ENCODE measurements around the gene MUC3A. TPM values are rescaled to one million over a fixed set of nuclear protein-coding genes. Genes with fewer than 3 reads are reported as not detected.
"Not testable (repeated sequence)": the region's sequence is repeated elsewhere in the genome, so short reads cannot be mapped to it uniquely, and the experiment has no call there.

The MUC3A gene
- polyA plus RNA-seq, 4 donors: 49.6 to 242 (median 104) TPM

- not testable (repeated sequence) for H3K9me3 ChIP-seq (ENCODE audit: control insufficient read depth in 2 of 2, insufficient read depth in 1 of 2, low read depth in 1 of 2, low read length in 1 of 2); H3K27me3 ChIP-seq (ENCODE audit: control insufficient read depth in 3 of 3, insufficient read depth in 3 of 3, low read length in 3 of 3); H3K27ac ChIP-seq (ENCODE audit: low read depth in 1 of 3, low read length in 2 of 3); FAIRE-seq; H3K36me3 ChIP-seq (ENCODE audit: control insufficient read depth in 3 of 3, insufficient read depth in 2 of 3, low read depth in 1 of 3, low read length in 3 of 3); DNase-seq; H3K4me3 ChIP-seq (ENCODE audit: low read depth in 1 of 3, low read length in 3 of 3); H3K4me1 ChIP-seq (ENCODE audit: control insufficient read depth in 3 of 3, insufficient read depth in 2 of 3, low read depth in 1 of 3, low read length in 2 of 3)
- 79 to 91% (median 87%) methylated on average over 9 to 10 of the region's 10 CpGs for WGBS, 3 donors
Observed at GRCh38 chr7:101000025-101000424, 50.7 kb downstream of the MUC3A start.

GRCh38 chr7:101002333-101002732 is 53.0 kb downstream of the MUC3A start:
- not testable (repeated sequence) for H3K36me3 ChIP-seq (ENCODE audit: control insufficient read depth in 3 of 3, insufficient read depth in 2 of 3, low read depth in 1 of 3, low read length in 3 of 3); DNase-seq; FAIRE-seq; H3K27me3 ChIP-seq (ENCODE audit: control insufficient read depth in 3 of 3, insufficient read depth in 3 of 3, low read length in 3 of 3); H3K4me1 ChIP-seq (ENCODE audit: control insufficient read depth in 3 of 3, insufficient read depth in 2 of 3, low read depth in 1 of 3, low read length in 2 of 3); H3K4me3 ChIP-seq (ENCODE audit: low read depth in 1 of 3, low read length in 3 of 3); H3K27ac ChIP-seq (ENCODE audit: low read depth in 1 of 3, low read length in 2 of 3); H3K9me3 ChIP-seq (ENCODE audit: control insufficient read depth in 2 of 2, insufficient read depth in 1 of 2, low read depth in 1 of 2, low read length in 1 of 2)
- WGBS, 3 donors: 94 to 100% (median 97%) methylated on average over 2 of the region's 8 CpGs

DNA sequence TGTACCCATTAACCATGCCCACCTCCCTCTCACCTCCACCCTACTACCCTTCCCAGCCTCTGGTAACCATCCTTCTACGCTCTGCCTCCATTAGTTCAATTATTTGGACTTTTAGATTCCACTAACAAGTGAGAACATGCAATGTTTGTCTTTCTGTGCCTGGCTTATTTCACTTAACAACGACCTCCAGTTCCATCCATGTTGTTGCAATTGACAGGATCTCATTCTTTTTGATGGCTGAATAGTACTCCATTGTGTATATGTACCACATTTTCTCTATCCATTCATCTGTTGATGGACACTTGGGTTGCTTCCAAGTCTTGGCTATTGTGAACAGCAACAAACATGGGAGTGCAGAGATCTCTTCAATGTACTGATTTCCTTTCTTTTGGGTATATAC is 58.0 kb downstream of the MUC3A start:
- H3K4me3 ChIP-seq (ENCODE audit: low read depth in 1 of 3, low read length in 3 of 3); H3K9me3 ChIP-seq (ENCODE audit: control insufficient read depth in 2 of 2, insufficient read depth in 1 of 2, low read depth in 1 of 2, low read length in 1 of 2); DNase-seq; FAIRE-seq; H3K36me3 ChIP-seq (ENCODE audit: control insufficient read depth in 3 of 3, insufficient read depth in 2 of 3, low read depth in 1 of 3, low read length in 3 of 3); H3K27me3 ChIP-seq (ENCODE audit: control insufficient read depth in 3 of 3, insufficient read depth in 3 of 3, low read length in 3 of 3); H3K27ac ChIP-seq (ENCODE audit: low read depth in 1 of 3, low read length in 2 of 3); H3K4me1 ChIP-seq (ENCODE audit: control insufficient read depth in 3 of 3, insufficient read depth in 2 of 3, low read depth in 1 of 3, low read length in 2 of 3): not testable (repeated sequence)
- 65 to 74% (median 69%) methylated on average over 2 of the region's 2 CpGs for WGBS, 3 donors

DNA sequence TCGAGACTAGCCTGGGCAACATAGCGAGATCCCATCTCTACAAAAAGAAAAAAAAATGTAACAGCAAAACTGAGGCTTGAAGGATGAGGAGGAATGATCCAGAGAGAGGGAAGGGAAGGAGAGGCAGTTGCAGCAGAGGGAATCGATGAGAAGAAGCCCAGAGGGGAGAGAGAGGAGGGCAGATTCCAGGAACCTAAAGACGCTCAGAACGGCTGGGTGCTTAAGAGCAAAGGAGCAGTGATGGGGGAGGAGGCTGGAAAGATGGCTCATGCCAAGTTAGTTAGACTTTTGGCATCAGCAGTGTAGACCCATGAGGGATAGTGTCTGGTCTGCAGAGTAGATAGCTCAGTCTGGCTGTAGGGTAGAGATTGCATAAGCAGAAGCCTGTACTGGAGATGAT is 60.3 kb downstream of the MUC3A start:
- Histone ChIP-seq H3K4me1 (ENCODE audit: control insufficient read depth in 3 of 3, insufficient read depth in 2 of 3, low read depth in 1 of 3, low read length in 2 of 3) (no peaks in the 10 kb centered on the region), H3K27me3 (ENCODE audit: control insufficient read depth in 3 of 3, insufficient read depth in 3 of 3, low read length in 3 of 3) (no peaks in the 10 kb centered on the region), H3K27ac (ENCODE audit: low read depth in 1 of 3, low read length in 2 of 3) (no peak overlapping the region), H3K36me3 (ENCODE audit: control insufficient read depth in 3 of 3, insufficient read depth in 2 of 3, low read depth in 1 of 3, low read length in 3 of 3) (peaks cover 0 to 9% (median 0%) of the 10 kb centered on the region in 3 donors), H3K9me3 (ENCODE audit: control insufficient read depth in 2 of 2, insufficient read depth in 1 of 2, low read depth in 1 of 2, low read length in 1 of 2) (peaks cover 0 to 6% of the 10 kb centered on the region in 2 donors), H3K4me3 (ENCODE audit: low read depth in 1 of 3, low read length in 3 of 3) (no peak overlapping the region)
- DNase-seq (no peak), FAIRE-seq (no peak)
- 81 to 90% (median 82%) methylated on average over 5 of the region's 5 CpGs for WGBS, 3 donors

DNA sequence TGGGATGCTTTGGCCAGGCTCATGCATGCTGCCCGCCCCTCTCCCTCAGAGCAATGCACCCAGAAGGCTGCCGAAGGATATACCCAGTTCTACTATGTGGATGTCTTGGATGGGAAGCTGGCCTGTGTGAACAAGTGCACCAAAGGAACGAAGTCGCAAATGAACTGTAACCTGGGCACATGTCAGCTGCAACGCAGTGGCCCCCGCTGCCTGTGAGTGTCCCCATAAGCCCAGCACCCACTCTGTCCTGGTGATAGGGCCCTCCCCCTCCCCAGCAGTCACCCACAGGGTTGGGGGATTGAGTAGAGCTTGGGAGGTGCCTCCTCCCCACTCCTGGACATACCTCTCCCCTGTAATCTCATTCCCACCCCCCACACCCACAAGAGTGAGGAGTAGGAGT is 63.6 kb downstream of the MUC3A start:
- FAIRE-seq (no peak), DNase-seq (no peak)
- Histone ChIP-seq H3K27me3 (ENCODE audit: control insufficient read depth in 3 of 3, insufficient read depth in 3 of 3, low read length in 3 of 3) (no peaks in the 10 kb centered on the region), H3K4me3 (ENCODE audit: low read depth in 1 of 3, low read length in 3 of 3) (no peak overlapping the region), H3K36me3 (ENCODE audit: control insufficient read depth in 3 of 3, insufficient read depth in 2 of 3, low read depth in 1 of 3, low read length in 3 of 3) (peaks cover 0 to 16% (median 0%) of the 10 kb centered on the region in 3 donors), H3K9me3 (ENCODE audit: control insufficient read depth in 2 of 2, insufficient read depth in 1 of 2, low read depth in 1 of 2, low read length in 1 of 2) (peaks cover 0 to 6% of the 10 kb centered on the region in 2 donors), H3K4me1 (ENCODE audit: control insufficient read depth in 3 of 3, insufficient read depth in 2 of 3, low read depth in 1 of 3, low read length in 2 of 3) (peaks cover 0 to 12% (median 0%) of the 10 kb centered on the region in 3 donors), H3K27ac (ENCODE audit: low read depth in 1 of 3, low read length in 2 of 3) (no peak overlapping the region)
- 92 to 94% (median 94%) methylated on average over 6 of the region's 6 CpGs for WGBS, 3 donors

GRCh38 chr7:101015626-101016025 is 66.3 kb downstream of the MUC3A start:
- DNase-seq (no peak), FAIRE-seq (no peak)
- WGBS, 3 donors: 88 to 92% (median 91%) methylated on average over 8 of the region's 8 CpGs
- no peaks in the 10 kb centered on the region for H3K27me3 ChIP-seq (ENCODE audit: control insufficient read depth in 3 of 3, insufficient read depth in 3 of 3, low read length in 3 of 3)
- H3K36me3 ChIP-seq (ENCODE audit: control insufficient read depth in 3 of 3, insufficient read depth in 2 of 3, low read depth in 1 of 3, low read length in 3 of 3): peaks cover 0 to 14% (median 0%) of the 10 kb centered on the region in 3 donors
- H3K27ac ChIP-seq (ENCODE audit: low read depth in 1 of 3, low read length in 2 of 3): no peak overlapping the region
- no peak overlapping the region for H3K4me3 ChIP-seq (ENCODE audit: low read depth in 1 of 3, low read length in 3 of 3)
- peaks cover 0 to 6% of the 10 kb centered on the region in 2 donors for H3K9me3 ChIP-seq (ENCODE audit: control insufficient read depth in 2 of 2, insufficient read depth in 1 of 2, low read depth in 1 of 2, low read length in 1 of 2)
- peaks cover 7 to 30% (median 9%) of the 10 kb centered on the region in 3 donors for H3K4me1 ChIP-seq (ENCODE audit: control insufficient read depth in 3 of 3, insufficient read depth in 2 of 3, low read depth in 1 of 3, low read length in 2 of 3)

- Histone ChIP-seq H3K9me3 (ENCODE audit: control insufficient read depth in 2 of 2, insufficient read depth in 1 of 2, low read depth in 1 of 2, low read length in 1 of 2) (peaks cover 0 to 6% of the 10 kb centered on the region in 2 donors), H3K36me3 (ENCODE audit: control insufficient read depth in 3 of 3, insufficient read depth in 2 of 3, low read depth in 1 of 3, low read length in 3 of 3) (peaks cover 0 to 21% (median 0%) of the 10 kb centered on the region in 3 donors), H3K27ac (ENCODE audit: low read depth in 1 of 3, low read length in 2 of 3) (peak overlapping the region; percentile 75 to 95 (median 79)), H3K27me3 (ENCODE audit: control insufficient read depth in 3 of 3, insufficient read depth in 3 of 3, low read length in 3 of 3) (no peaks in the 10 kb centered on the region), H3K4me3 (ENCODE audit: low read depth in 1 of 3, low read length in 3 of 3) (peak overlapping the region in 2 of 3 donors; percentile 49 to 59), H3K4me1 (ENCODE audit: control insufficient read depth in 3 of 3, insufficient read depth in 2 of 3, low read depth in 1 of 3, low read length in 2 of 3) (peaks cover 7 to 34% (median 9%) of the 10 kb centered on the region in 3 donors)
- peak; percentile 91 to 92 for DNase-seq
- WGBS, 3 donors: 2 to 4% (median 3%) methylated on average over 21 to 29 of the region's 29 CpGs
- FAIRE-seq: no peak
Observed at GRCh38 chr7:101017064-101017777, 67.9 kb downstream of the MUC3A start.
